K562 (cell line): ENCODE measurements around the gene SLC6A7.

Source experiments
- EGR1 ChIP-seq: fragments of 450-650 bp; conservative IDR thresholded peaks from 2 replicates; pipeline ENCODE4 v1.6.1; 2017; ENCODE audit warnings: mild to moderate bottlenecking
- EHMT2 ChIP-seq: fragments of 450-650 bp; IDR thresholded peaks from 2 replicates; pipeline ENCODE4 v1.6.1; 2018; ENCODE audit warnings: antibody characterized with exemption
- MTA2 ChIP-seq: fragments of 450-650 bp; IDR thresholded peaks from 2 replicates; pipeline ENCODE4 v1.6.1; 2016; ENCODE audit warnings: low read depth
- NCOA1 ChIP-seq: fragments of 450-650 bp; IDR thresholded peaks from 2 replicates; pipeline ENCODE4 v1.6.1; 2016; ENCODE audit warnings: low read depth
- NFATC3 ChIP-seq: fragments of 450-650 bp; IDR thresholded peaks from 2 replicates; pipeline ENCODE4 v1.6.1; 2017; ENCODE audit warnings: mild to moderate bottlenecking
- SIX5 ChIP-seq, 2 experiments: IDR thresholded peaks; 2 replicates each; pipeline ENCODE4 v1.6.1; 2011; ENCODE audit warnings: low read length in 2 of 2, borderline replicate concordance in 1 of 2, low read depth in 1 of 2, mild to moderate bottlenecking in 1 of 2, moderate library complexity in 1 of 2; ENCODE audit not compliant: insufficient read depth in 1 of 2
- TF ChIP-seq, protein P1 (sequence below), 3 experiments: IDR thresholded peaks in 2 of 3; conservative IDR thresholded peaks in 1 of 3; 2 replicates each; pipeline ENCODE4 v1.5.1; 2011 to 2012; ENCODE audit warnings: low read length in 3 of 3, mild to moderate bottlenecking in 3 of 3, control low read depth in 2 of 3, improper control_type of control experiment in 1 of 3, inconsistent platforms in 1 of 3, low read depth in 1 of 3, mixed read lengths in 1 of 3, moderate library complexity in 1 of 3; ENCODE audit not compliant: insufficient read depth in 2 of 3

DNA sequence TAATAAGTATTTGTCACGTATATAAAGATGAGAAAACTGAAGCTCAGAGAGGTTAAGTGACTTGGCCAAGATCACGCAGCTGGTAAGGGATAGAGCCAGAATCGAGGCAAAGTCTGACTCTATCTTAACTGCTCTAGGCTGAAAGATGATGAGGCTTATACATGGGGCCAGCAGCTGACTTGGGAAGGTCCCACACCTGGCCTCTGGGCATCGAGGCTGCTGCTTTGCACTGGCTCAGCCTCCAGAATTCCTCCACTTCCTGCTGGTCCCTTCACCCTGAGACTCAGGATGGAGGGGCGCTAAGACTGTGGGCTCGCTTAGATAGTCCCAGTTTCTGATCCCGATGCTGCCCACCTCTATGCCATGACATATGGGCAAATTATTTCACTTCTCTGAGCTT lies 64.5 kb downstream of the SLC6A7 start:
- TF ChIP-seq NCOA1 (no peak), SIX5 (IDR thresholded peaks at IDR 0.05; ENCODE audit: borderline replicate concordance in 1 of 2, insufficient read depth in 1 of 2, low read depth in 1 of 2, low read length in 2 of 2) (no peak), NFATC3 (no peak), MTA2 (no peak), EHMT2 (no peak), EGR1 (no peak)
- TF ChIP-seq, protein P1, sequence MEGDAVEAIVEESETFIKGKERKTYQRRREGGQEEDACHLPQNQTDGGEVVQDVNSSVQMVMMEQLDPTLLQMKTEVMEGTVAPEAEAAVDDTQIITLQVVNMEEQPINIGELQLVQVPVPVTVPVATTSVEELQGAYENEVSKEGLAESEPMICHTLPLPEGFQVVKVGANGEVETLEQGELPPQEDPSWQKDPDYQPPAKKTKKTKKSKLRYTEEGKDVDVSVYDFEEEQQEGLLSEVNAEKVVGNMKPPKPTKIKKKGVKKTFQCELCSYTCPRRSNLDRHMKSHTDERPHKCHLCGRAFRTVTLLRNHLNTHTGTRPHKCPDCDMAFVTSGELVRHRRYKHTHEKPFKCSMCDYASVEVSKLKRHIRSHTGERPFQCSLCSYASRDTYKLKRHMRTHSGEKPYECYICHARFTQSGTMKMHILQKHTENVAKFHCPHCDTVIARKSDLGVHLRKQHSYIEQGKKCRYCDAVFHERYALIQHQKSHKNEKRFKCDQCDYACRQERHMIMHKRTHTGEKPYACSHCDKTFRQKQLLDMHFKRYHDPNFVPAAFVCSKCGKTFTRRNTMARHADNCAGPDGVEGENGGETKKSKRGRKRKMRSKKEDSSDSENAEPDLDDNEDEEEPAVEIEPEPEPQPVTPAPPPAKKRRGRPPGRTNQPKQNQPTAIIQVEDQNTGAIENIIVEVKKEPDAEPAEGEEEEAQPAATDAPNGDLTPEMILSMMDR (IDR thresholded peaks at IDR 0.05 in 2 of 3, conservative IDR thresholded peaks at IDR 0.05 in 1 of 3; ENCODE audit: insufficient read depth in 2 of 3, low read depth in 1 of 3, low read length in 3 of 3), result no peak
